Heart left ventricle (tissue), 16 donors: ENCODE measurements around the gene TAAR6. TPM values are rescaled to one million over a fixed set of nuclear protein-coding genes. Genes with fewer than 3 reads are reported as not detected.
"Not testable (repeated sequence)": the region's sequence is repeated elsewhere in the genome, so short reads cannot be mapped to it uniquely, and the experiment has no call there.

Source experiments
- ATAC-seq, 4 donors: fragments of 200-7000 bp; cut with Tn5 transposase; one replicate each; pipeline ENCODE4 v1.9.1; 2020 to 2022; ENCODE audit warnings: moderate library complexity in 4 of 4, mild to moderate bottlenecking in 3 of 4, moderate number of reproducible peaks in 1 of 4
- DNase-seq, 5 donors: peaks; one replicate each; pipeline ENCODE4 v3.0.0-alpha.2; 2020
- H3K27ac ChIP-seq, 12 donors: fragments of 200-600 bp; sonication (generic) in 4 of 12; one replicate each; pipeline versions ENCODE4 v1.5.0 to v1.8.0; 2016 to 2022; ENCODE audit warnings: mild to moderate bottlenecking in 2 of 12
- H3K27me3 ChIP-seq, 9 donors: fragments of 200-600 bp; sonication (generic) in 2 of 9; one replicate each; pipeline versions ENCODE4 v1.5.1 to v1.8.0; 2016 to 2022; ENCODE audit warnings: mild to moderate bottlenecking in 3 of 9
- H3K36me3 ChIP-seq, 9 donors: fragments of 200-600 bp; sonication (generic) in 2 of 9; one replicate each; pipeline versions ENCODE4 v1.5.0 to v1.8.0; 2018 to 2022; ENCODE audit warnings: mild to moderate bottlenecking in 2 of 9
- H3K4me1 ChIP-seq, 12 donors: fragments of 200-600 bp; sonication (generic) in 4 of 12; one replicate each; pipeline versions ENCODE4 v1.5.0 to v1.8.0; 2016 to 2022; ENCODE audit warnings: mild to moderate bottlenecking in 3 of 12
- H3K4me3 ChIP-seq, 12 donors: fragments of 200-600 bp; sonication (generic) in 4 of 12; one replicate each; pipeline versions ENCODE4 v1.5.0 to v1.8.0; 2017 to 2022; ENCODE audit warnings: mild to moderate bottlenecking in 9 of 12, moderate library complexity in 4 of 12
- H3K9me3 ChIP-seq, 12 donors: fragments of 200-600 bp; sonication (generic) in 4 of 12; one replicate each; pipeline versions ENCODE4 v1.5.0 to v1.8.0; 2016 to 2022; ENCODE audit warnings: mild to moderate bottlenecking in 1 of 12
- POLR2A ChIP-seq, 2 donors: fragments of 450-650 bp; IDR thresholded peaks; one replicate each; pipeline ENCODE4 v1.6.1; 2017; ENCODE audit warnings: antibody characterized with exemption in 2 of 2, mild to moderate bottlenecking in 2 of 2, moderate library complexity in 2 of 2
- WGBS, 4 donors: extraction: QIAGEN DNeasy Blood & Tissue Kit in 2 of 4; methylation state at CpG; one replicate each; pipeline versions ENCODE4 v1.1.5 to v1.1.7; 2013 to 2018; 5-methylcytosine and 5-hydroxymethylcytosine counted together
- intact Hi-C, 10 donors: fragments of 100-400 bp; cut with DNase I; formaldehyde crosslinking; loops; one replicate each; pipeline versions ENCODE4 v1.11.1 to v1.14.2; 2022
- polyA plus RNA-seq, 2 donors: library from polyadenylated mRNA; stranded (reverse); fragments of 200-250 nt; gene quantifications; one replicate each; pipeline ENCODE4 v1.2.3, GENCODE V29; 2013
- total RNA-seq, 9 donors: library from RNA; depleted of rRNA in 2 of 9; stranded (reverse); fragments of >200 nt in 2 of 9; fragmentation: NEBNext Ultra II Directional in 3 of 9; extraction: Animal tissue kit (Norgen Biotek cat#: 25700) in 3 of 9; gene quantifications; one replicate each; pipeline versions ENCODE4 v1.1.0 to v1.2.4, GENCODE V29; 2016 to 2023
- TF ChIP-seq, protein P1 (sequence below), 12 donors: fragments of 200-600 bp; sonication (generic) in 4 of 12; IDR thresholded peaks; one replicate each; pipeline versions ENCODE4 v1.5.0 to v1.8.0; 2018 to 2022; ENCODE audit warnings: antibody characterized with exemption in 12 of 12, mild to moderate bottlenecking in 5 of 12
- donor health status: ischemic (EF 13 %, LVEDD 7.1; RV severe dilation, severe dysfunction).
- donor health status: healthy with polysubstance abuse.
- donor health status: DM: no; HTN: yes; CAD: no.
- donor health status: DM: no; HTN: no; CAD: no.
- donor health status: ischemic (EF 25% LVEDD 6.9; RV normal size, moderate dysfunction).
- donor health status: ischemic (EF 25% LVEDD 5.7; RV mildly dilated, moderate dysfunction).
- donor health status: healthy.
- donor health status: DM: yes; HTN: yes; CAD: no.
- donor health status: ischemic (EF 35%, LVEDD 5.7; RV mildly dilated, moderate dysfunction).
- donor health status: nonischemic (EF 11% LVEDD 7.7; RV severe dilation, severe dysfunction).
- donor health status: DM: yes; HTN: yes; CAD: no.
- donor health status: PGD.
- donor health status: ischemic (EF 29% LVEDD 5.4; RV normal size, mild dysfunction).
- donor health status: nonischemic (EF 23%, LVEDD 6.1; RV moderate dilation, normal function).

Gene TAAR6
- total and polyA plus RNA-seq, 11 donors, result not detected

GRCh38 chr6:132551214-132551613, 18.9 kb upstream of the TAAR6 start:
- DNase-seq, result peak in 1 of 5 donors; percentile 20
- Histone ChIP-seq H3K9me3 (no peaks in the 10 kb centered on the region), H3K4me1 (no peaks in the 10 kb centered on the region), H3K27ac (no peak overlapping the region), H3K36me3 (no peaks in the 10 kb centered on the region), H3K27me3 (peaks cover 0 to 18% (median 0%) of the 10 kb centered on the region in 9 donors), H3K4me3 (no peak overlapping the region)
- WGBS, 4 donors, result 60 to 84% (median 66%) methylated on average over 1 to 4 of the region's 4 CpGs
- no peak for ATAC-seq
- TF ChIP-seq, protein P1, sequence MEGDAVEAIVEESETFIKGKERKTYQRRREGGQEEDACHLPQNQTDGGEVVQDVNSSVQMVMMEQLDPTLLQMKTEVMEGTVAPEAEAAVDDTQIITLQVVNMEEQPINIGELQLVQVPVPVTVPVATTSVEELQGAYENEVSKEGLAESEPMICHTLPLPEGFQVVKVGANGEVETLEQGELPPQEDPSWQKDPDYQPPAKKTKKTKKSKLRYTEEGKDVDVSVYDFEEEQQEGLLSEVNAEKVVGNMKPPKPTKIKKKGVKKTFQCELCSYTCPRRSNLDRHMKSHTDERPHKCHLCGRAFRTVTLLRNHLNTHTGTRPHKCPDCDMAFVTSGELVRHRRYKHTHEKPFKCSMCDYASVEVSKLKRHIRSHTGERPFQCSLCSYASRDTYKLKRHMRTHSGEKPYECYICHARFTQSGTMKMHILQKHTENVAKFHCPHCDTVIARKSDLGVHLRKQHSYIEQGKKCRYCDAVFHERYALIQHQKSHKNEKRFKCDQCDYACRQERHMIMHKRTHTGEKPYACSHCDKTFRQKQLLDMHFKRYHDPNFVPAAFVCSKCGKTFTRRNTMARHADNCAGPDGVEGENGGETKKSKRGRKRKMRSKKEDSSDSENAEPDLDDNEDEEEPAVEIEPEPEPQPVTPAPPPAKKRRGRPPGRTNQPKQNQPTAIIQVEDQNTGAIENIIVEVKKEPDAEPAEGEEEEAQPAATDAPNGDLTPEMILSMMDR (IDR thresholded peaks at IDR 0.05), result no peak
- TF ChIP-seq POLR2A (IDR thresholded peaks at IDR 0.05), result no peak
- intact Hi-C loops, result no loop called here

GRCh38 chr6:132552372-132552771, 17.8 kb upstream of the TAAR6 start, which contains the start of gene TAAR8:
TAAR8 (plus strand) TSS chr6:132552672; CDS start chr6:132552693, 21 bp downstream.
- no peak for TF ChIP-seq POLR2A (IDR thresholded peaks at IDR 0.05)
- TF ChIP-seq, protein P1 (IDR thresholded peaks at IDR 0.05), result no peak
- intact Hi-C loops, result no loop called here
- Histone ChIP-seq H3K9me3 (no peaks in the 10 kb centered on the region), H3K36me3 (no peaks in the 10 kb centered on the region), H3K4me1 (no peaks in the 10 kb centered on the region), H3K27ac (no peak within 1 kb of the TSS), H3K4me3 (no peak within 1 kb of the TSS), H3K27me3 (peaks cover 0 to 21% (median 0%) of the 10 kb centered on the region in 9 donors)
- 92 to 93% (median 92%) methylated on average over 2 of the region's 2 CpGs for WGBS, 4 donors
- DNase-seq (no peak), ATAC-seq (no peak)

- not testable (repeated sequence) for ATAC-seq, H3K4me3 ChIP-seq, H3K9me3 ChIP-seq, H3K4me1 ChIP-seq, DNase-seq, H3K36me3 ChIP-seq, H3K27ac ChIP-seq
- intact Hi-C loops, result loop anchor here in 1 of 10 donors (10.0 kb wide), 1 partner anchor 595 kb away; no protein-coding TSS in a partner anchor
- 62 to 76% (median 73%) methylated on average over 3 of the region's 3 CpGs for WGBS, 4 donors
- H3K27me3 ChIP-seq, result peaks cover 0 to 23% (median 0%) of the 10 kb centered on the region in 9 donors
These were observed 10.0 kb upstream of the TAAR6 start for GRCh38 chr6:132560087-132560486.

- no peak for TF ChIP-seq POLR2A (IDR thresholded peaks at IDR 0.05)
- TF ChIP-seq, protein P1 (IDR thresholded peaks at IDR 0.05), result no peak
- 82 to 85% (median 83%) methylated on average over 6 of the region's 6 CpGs for WGBS, 4 donors
- Histone ChIP-seq H3K36me3 (no peaks in the 10 kb centered on the region), H3K4me3 (no peak overlapping the region), H3K9me3 (no peaks in the 10 kb centered on the region), H3K4me1 (no peaks in the 10 kb centered on the region), H3K27ac (no peak overlapping the region), H3K27me3 (peaks cover 0 to 32% (median 9%) of the 10 kb centered on the region in 9 donors)
- ATAC-seq, result no peak
- intact Hi-C loops, result loop anchor here in 1 of 10 donors (10.0 kb wide), 1 partner anchor 588 kb away; no protein-coding TSS in a partner anchor
- DNase-seq, result no peak
These were observed 3.7 kb upstream of the TAAR6 start for GRCh38 chr6:132566404-132566803.

GRCh38 chr6:132567566-132567965, 2.6 kb upstream of the TAAR6 start:
- TF ChIP-seq, protein P1 (IDR thresholded peaks at IDR 0.05), result no peak
- no peak for TF ChIP-seq POLR2A (IDR thresholded peaks at IDR 0.05)
- Histone ChIP-seq H3K4me3 (no peak overlapping the region), H3K27ac (no peak overlapping the region), H3K27me3 (peaks cover 0 to 31% (median 9%) of the 10 kb centered on the region in 9 donors), H3K36me3 (no peaks in the 10 kb centered on the region), H3K9me3 (no peaks in the 10 kb centered on the region), H3K4me1 (no peaks in the 10 kb centered on the region)
- intact Hi-C loops, result loop anchor here in 1 of 10 donors (10.0 kb wide), 1 partner anchor 587 kb away; no protein-coding TSS in a partner anchor
- no peak for DNase-seq
- WGBS, 4 donors, result 52 to 68% (median 67%) methylated on average over 1 of the region's 1 CpG
- ATAC-seq, result no peak
